ENCODE data around the gene IFI6.

IFI6 gene

GRCh38 chr1:27713139-27713725, 41.2 kb upstream of the IFI6 start:
- H2BK120ac ChIP-seq (ENCODE audit: insufficient read depth, low read length, poor library complexity), result peak overlapping the region; percentile 41
- no peak overlapping the region for H3K4me3 ChIP-seq (ENCODE audit: low read depth, low read length)
- H3K23ac ChIP-seq (ENCODE audit: low read length), result no peak overlapping the region
- H3K79me1 ChIP-seq (ENCODE audit: low read length), result peaks cover 4% of the 10 kb centered on the region
- H4K12ac ChIP-seq (ENCODE audit: low read depth, low read length), result no peak overlapping the region
- H3K4ac ChIP-seq (ENCODE audit: low read depth, low read length), result no peak overlapping the region
- H2AFZ ChIP-seq (ENCODE audit: insufficient read depth, low read length, poor library complexity), result no peak overlapping the region
- H2BK12ac ChIP-seq (ENCODE audit: low read length), result peak overlapping the region; percentile 74
- no peaks in the 10 kb centered on the region for H3K36me3 ChIP-seq (ENCODE audit: control insufficient read depth in 1 of 2, insufficient read depth in 2 of 2, low read length in 2 of 2)
- peaks cover 0 to 6% of the 10 kb centered on the region in 2 experiments for H3K4me1 ChIP-seq (ENCODE audit: control insufficient read depth in 1 of 2, insufficient read depth in 2 of 2, low read length in 2 of 2)
- no peak for DNase-seq
- H3K18ac ChIP-seq (ENCODE audit: low read length), result no peak overlapping the region
- no peaks in the 10 kb centered on the region for H3K79me2 ChIP-seq (ENCODE audit: control insufficient read depth, insufficient read depth, low read length, poor library complexity)
- no peak overlapping the region for H3K4me2 ChIP-seq (ENCODE audit: low read length)
- H2BK5ac ChIP-seq (ENCODE audit: low read depth, low read length, poor library complexity), result peak overlapping the region; percentile 73
- peak overlapping the region; percentile 72 for H3K27ac ChIP-seq (ENCODE audit: low read depth, low read length)
- peak overlapping the region; percentile 52 for H3K14ac ChIP-seq (ENCODE audit: low read length)
- no peak overlapping the region for H2AK5ac ChIP-seq (ENCODE audit: low read length)
- no peaks in the 10 kb centered on the region for H3K9me3 ChIP-seq (ENCODE audit: insufficient read depth, low read depth, low read length)
- H3K27me3 ChIP-seq (ENCODE audit: insufficient read depth, low read length), result no peaks in the 10 kb centered on the region
- peak overlapping the region; percentile 76 for H4K91ac ChIP-seq (ENCODE audit: low read depth, low read length)
- H3K9ac ChIP-seq (ENCODE audit: low read length), result no peak overlapping the region
- no CpG with 5 or more reads among the region's 3 CpGs for WGBS (ENCODE audit: extremely low coverage, insufficient coverage, insufficient read length)
- no peak overlapping the region for H4K8ac ChIP-seq (ENCODE audit: low read depth, low read length)

GRCh38 chr1:27710574-27710973, 38.6 kb upstream of the IFI6 start:
- no peaks in the 10 kb centered on the region for H3K36me3 ChIP-seq (ENCODE audit: control insufficient read depth in 1 of 2, insufficient read depth in 2 of 2, low read length in 2 of 2)
- no peak overlapping the region for H4K91ac ChIP-seq (ENCODE audit: low read depth, low read length)
- no peak overlapping the region for H4K12ac ChIP-seq (ENCODE audit: low read depth, low read length)
- H3K4me2 ChIP-seq (ENCODE audit: low read length), result no peak overlapping the region
- no peak overlapping the region for H2AK5ac ChIP-seq (ENCODE audit: low read length)
- no peak overlapping the region for H3K18ac ChIP-seq (ENCODE audit: low read length)
- H3K27ac ChIP-seq (ENCODE audit: low read depth, low read length), result no peak overlapping the region
- H3K14ac ChIP-seq (ENCODE audit: low read length), result no peak overlapping the region
- no peak overlapping the region for H4K8ac ChIP-seq (ENCODE audit: low read depth, low read length)
- H2BK120ac ChIP-seq (ENCODE audit: insufficient read depth, low read length, poor library complexity), result no peak overlapping the region
- no peaks in the 10 kb centered on the region for H3K27me3 ChIP-seq (ENCODE audit: insufficient read depth, low read length)
- H2BK5ac ChIP-seq (ENCODE audit: low read depth, low read length, poor library complexity), result no peak overlapping the region
- H3K4ac ChIP-seq (ENCODE audit: low read depth, low read length), result no peak overlapping the region
- H3K9me3 ChIP-seq (ENCODE audit: insufficient read depth, low read depth, low read length), result no peaks in the 10 kb centered on the region
- no CpG with 5 or more reads among the region's 2 CpGs for WGBS (ENCODE audit: extremely low coverage, insufficient coverage, insufficient read length)
- DNase-seq, result no peak
- no peak overlapping the region for H2BK12ac ChIP-seq (ENCODE audit: low read length)
- no peaks in the 10 kb centered on the region for H3K79me2 ChIP-seq (ENCODE audit: control insufficient read depth, insufficient read depth, low read length, poor library complexity)
- peaks cover 4% of the 10 kb centered on the region for H3K79me1 ChIP-seq (ENCODE audit: low read length)
- H3K4me3 ChIP-seq (ENCODE audit: low read depth, low read length), result no peak overlapping the region
- no peak overlapping the region for H3K23ac ChIP-seq (ENCODE audit: low read length)
- no peak overlapping the region for H3K9ac ChIP-seq (ENCODE audit: low read length)
- H2AFZ ChIP-seq (ENCODE audit: insufficient read depth, low read length, poor library complexity), result no peak overlapping the region
- H3K4me1 ChIP-seq (ENCODE audit: control insufficient read depth in 1 of 2, insufficient read depth in 2 of 2, low read length in 2 of 2), result peaks cover 0 to 6% of the 10 kb centered on the region in 2 experiments

- Histone ChIP-seq H3K9ac (ENCODE audit: low read length) (no peak overlapping the region), H2AK5ac (ENCODE audit: low read length) (no peak overlapping the region), H3K79me1 (ENCODE audit: low read length) (no peaks in the 10 kb centered on the region), H3K23ac (ENCODE audit: low read length) (no peak overlapping the region), H2BK120ac (ENCODE audit: insufficient read depth, low read length, poor library complexity) (no peak overlapping the region), H3K9me3 (ENCODE audit: insufficient read depth, low read depth, low read length) (peaks cover 2% of the 10 kb centered on the region), H3K18ac (ENCODE audit: low read length) (no peak overlapping the region), H4K12ac (ENCODE audit: low read depth, low read length) (no peak overlapping the region), H2BK5ac (ENCODE audit: low read depth, low read length, poor library complexity) (no peak overlapping the region), H3K4me1 (ENCODE audit: control insufficient read depth in 1 of 2, insufficient read depth in 2 of 2, low read length in 2 of 2) (no peaks in the 10 kb centered on the region), H4K8ac (ENCODE audit: low read depth, low read length) (no peak overlapping the region), H3K27me3 (ENCODE audit: insufficient read depth, low read length) (no peaks in the 10 kb centered on the region), H3K4me2 (ENCODE audit: low read length) (no peak overlapping the region), H3K27ac (ENCODE audit: low read depth, low read length) (no peak overlapping the region), H3K36me3 (ENCODE audit: control insufficient read depth in 1 of 2, insufficient read depth in 2 of 2, low read length in 2 of 2) (no peaks in the 10 kb centered on the region), H2AFZ (ENCODE audit: insufficient read depth, low read length, poor library complexity) (no peak overlapping the region), H2BK12ac (ENCODE audit: low read length) (no peak overlapping the region), H3K14ac (ENCODE audit: low read length) (no peak overlapping the region), H4K91ac (ENCODE audit: low read depth, low read length) (no peak overlapping the region), H3K4me3 (ENCODE audit: low read depth, low read length) (no peak overlapping the region), H3K4ac (ENCODE audit: low read depth, low read length) (no peak overlapping the region), H3K79me2 (ENCODE audit: control insufficient read depth, insufficient read depth, low read length, poor library complexity) (no peaks in the 10 kb centered on the region)
- DNase-seq, result no peak
- WGBS (ENCODE audit: extremely low coverage, insufficient coverage, insufficient read length), result no CpG with 5 or more reads among the region's 2 CpGs
These were observed 33.6 kb upstream of the IFI6 start for GRCh38 chr1:27705545-27705944.

- Histone ChIP-seq H3K79me1 (ENCODE audit: low read length) (no peaks in the 10 kb centered on the region), H4K12ac (ENCODE audit: low read depth, low read length) (no peak overlapping the region), H2AK5ac (ENCODE audit: low read length) (no peak overlapping the region), H3K4me2 (ENCODE audit: low read length) (no peak overlapping the region), H2AFZ (ENCODE audit: insufficient read depth, low read length, poor library complexity) (no peak overlapping the region), H3K27me3 (ENCODE audit: insufficient read depth, low read length) (no peaks in the 10 kb centered on the region), H3K4me1 (ENCODE audit: control insufficient read depth in 1 of 2, insufficient read depth in 2 of 2, low read length in 2 of 2) (no peaks in the 10 kb centered on the region), H4K8ac (ENCODE audit: low read depth, low read length) (no peak overlapping the region), H3K23ac (ENCODE audit: low read length) (no peak overlapping the region), H3K9ac (ENCODE audit: low read length) (no peak overlapping the region), H3K9me3 (ENCODE audit: insufficient read depth, low read depth, low read length) (peaks cover 2% of the 10 kb centered on the region), H4K91ac (ENCODE audit: low read depth, low read length) (no peak overlapping the region), H3K14ac (ENCODE audit: low read length) (no peak overlapping the region), H2BK5ac (ENCODE audit: low read depth, low read length, poor library complexity) (no peak overlapping the region), H3K18ac (ENCODE audit: low read length) (no peak overlapping the region), H2BK120ac (ENCODE audit: insufficient read depth, low read length, poor library complexity) (no peak overlapping the region), H3K4me3 (ENCODE audit: low read depth, low read length) (no peak overlapping the region), H3K79me2 (ENCODE audit: control insufficient read depth, insufficient read depth, low read length, poor library complexity) (no peaks in the 10 kb centered on the region), H2BK12ac (ENCODE audit: low read length) (no peak overlapping the region), H3K27ac (ENCODE audit: low read depth, low read length) (no peak overlapping the region), H3K4ac (ENCODE audit: low read depth, low read length) (no peak overlapping the region), H3K36me3 (ENCODE audit: control insufficient read depth in 1 of 2, insufficient read depth in 2 of 2, low read length in 2 of 2) (no peaks in the 10 kb centered on the region)
- no CpG with 5 or more reads among the region's 4 CpGs for WGBS (ENCODE audit: extremely low coverage, insufficient coverage, insufficient read length)
- no peak for DNase-seq
These were observed 33.0 kb upstream of the IFI6 start for GRCh38 chr1:27704958-27705357.
